Upper lobe of left lung (tissue), 6 donors: Measurements from ENCODE around the gene ELANE. TPM values are rescaled to one million over a fixed set of nuclear protein-coding genes. Genes with fewer than 3 reads are reported as not detected.

Experiments used
- ATAC-seq, 2 donors: fragments of 200-7000 bp; cut with Tn5 transposase; one replicate each; pipeline ENCODE4 v1.9.1; 2022; ENCODE audit warnings: mild to moderate bottlenecking in 2 of 2, moderate library complexity in 2 of 2; ENCODE audit not compliant: low FRiP score in 2 of 2
- DNase-seq, 2 donors: peaks; one replicate each; pipeline ENCODE4 v3.0.0-alpha.2; 2019 to 2020
- H3K27ac ChIP-seq, 4 donors: fragments of 200-600 bp; sonication (generic); one replicate each; pipeline ENCODE4 v1.5.1; 2016 to 2019
- H3K27me3 ChIP-seq, 4 donors: fragments of 200-600 bp; sonication (generic); one replicate each; pipeline ENCODE4 v1.5.1; 2017 to 2019
- H3K36me3 ChIP-seq, 4 donors: fragments of 200-600 bp; sonication (generic); one replicate each; pipeline ENCODE4 v1.5.1; 2016 to 2019
- H3K4me1 ChIP-seq, 4 donors: fragments of 200-600 bp; sonication (generic); one replicate each; pipeline ENCODE4 v1.5.1; 2018 to 2019
- H3K4me3 ChIP-seq, 4 donors: fragments of 200-600 bp; sonication (generic); one replicate each; pipeline ENCODE4 v1.5.1; 2017 to 2019; ENCODE audit warnings: mild to moderate bottlenecking in 2 of 4, moderate library complexity in 1 of 4
- H3K9me3 ChIP-seq, 4 donors: fragments of 200-600 bp; sonication (generic); one replicate each; pipeline ENCODE4 v1.5.1; 2018 to 2019
- EP300 ChIP-seq, 4 donors: sonication (generic); formaldehyde crosslinking; IDR thresholded peaks; one replicate each; pipeline ENCODE4 v1.5.1; 2017; ENCODE audit warnings: antibody characterized with exemption in 4 of 4, control low read depth in 2 of 4
- POLR2A ChIP-seq, 4 donors: fragments of 450-650 bp; IDR thresholded peaks; one replicate each; pipeline ENCODE4 v1.5.1; 2016 to 2017; ENCODE audit warnings: antibody characterized with exemption in 4 of 4, mild to moderate bottlenecking in 2 of 4
- POLR2AphosphoS5 ChIP-seq, 2 donors: sonication (generic); formaldehyde crosslinking; IDR thresholded peaks; one replicate each; pipeline ENCODE4 v1.5.1; 2017; ENCODE audit warnings: antibody characterized with exemption in 2 of 2
- WGBS, 2 donors: methylation state at CpG; one replicate each; pipeline ENCODE4 v1.1.5; 2017 to 2018; 5-methylcytosine and 5-hydroxymethylcytosine counted together
- total RNA-seq, 6 donors: library from RNA; depleted of rRNA in 4 of 6; stranded (reverse); fragments of >200 nt in 4 of 6; gene quantifications; one replicate each; pipeline versions ENCODE4 v1.1.0 to v1.2.1, GENCODE V29; 2016 to 2021
- TF ChIP-seq, protein P1 (sequence below), 6 experiments: fragments of 450-650 bp in 4 of 6; fragments of 200-600 bp in 2 of 6; sonication (generic) in 2 of 6; IDR thresholded peaks; one replicate each; pipeline ENCODE4 v1.5.1; 2016 to 2019; ENCODE audit warnings: antibody characterized with exemption in 6 of 6
- donor health status: DM: no; HTN: no; CAD: no; lungs with moderate emphysema.
- donor health status: DM: no; HTN: yes; CAD: no; lungs with severe emphysema.

Gene ELANE
- total RNA-seq, 6 donors from 2014 or later = 0.69 to 11.9 (median 1.3) TPM; not detected in 1

DNA sequence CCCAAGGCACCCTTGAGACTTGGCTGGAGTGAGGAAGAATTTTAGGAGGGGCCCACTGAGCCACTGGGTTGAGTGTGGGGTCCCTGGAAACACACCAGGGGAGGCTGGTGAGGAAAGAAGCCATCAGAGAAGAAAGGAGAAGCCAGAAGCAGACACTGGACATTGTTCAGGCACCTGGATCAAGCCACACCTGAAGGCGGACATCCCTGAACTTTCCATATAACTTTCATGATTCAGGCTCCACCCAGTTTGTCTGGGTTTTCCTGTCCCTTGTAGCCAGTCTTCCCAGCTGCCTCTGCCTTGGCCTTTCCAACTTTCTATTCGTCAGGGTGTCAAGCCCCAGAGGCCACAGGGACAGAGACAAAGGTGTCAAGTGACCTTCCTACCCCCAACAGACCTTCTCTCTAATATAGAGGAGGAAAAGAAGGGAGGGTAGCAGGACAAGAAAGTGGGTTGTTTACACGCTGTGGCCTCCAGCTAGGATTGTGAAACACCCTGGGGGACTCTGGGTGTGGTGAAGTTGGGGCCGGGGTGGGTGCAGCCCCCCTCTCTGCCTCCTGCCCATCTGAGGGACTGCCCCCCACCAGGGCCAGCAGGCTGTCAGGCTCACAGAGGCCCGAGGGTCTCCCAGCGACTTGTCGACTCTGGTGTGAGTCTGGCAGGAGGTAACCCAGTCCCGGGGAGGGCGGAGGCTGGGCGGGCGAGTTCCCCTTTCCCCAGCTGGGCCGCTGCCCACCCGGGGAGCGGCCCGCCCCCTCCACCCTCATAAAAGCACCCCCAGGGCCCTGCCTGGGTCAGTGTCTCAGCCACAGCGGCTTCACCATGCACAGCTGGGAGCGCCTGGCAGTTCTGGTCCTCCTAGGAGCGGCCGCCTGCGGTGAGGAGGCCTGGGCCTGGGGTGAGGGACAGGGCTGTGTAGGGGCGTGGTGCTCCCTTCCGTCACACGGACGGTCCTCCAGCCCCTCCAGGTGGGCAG lies 7.1 kb downstream of the ELANE start, which contains the start of gene CFD:
CFD (plus strand) TSS at position 797 of the 976 bp plus-strand sequence; CDS start at position 823, 26 bp downstream.
- peaks cover 23 to 55% (median 39%) of the 10 kb centered on the region in 4 donors for H3K4me1 ChIP-seq
- 40 to 43% methylated on average over 8 to 15 of the region's 24 CpGs for WGBS, 2 donors
- peaks cover 0 to 2% (median 0%) of the 10 kb centered on the region in 4 donors for H3K27me3 ChIP-seq
- peak within 1 kb of the TSS; percentile 39 to 57 (median 46) for H3K4me3 ChIP-seq
- H3K27ac ChIP-seq = peak within 1 kb of the TSS; percentile 58 to 87 (median 71)
- H3K9me3 ChIP-seq = no peaks in the 10 kb centered on the region
- TF ChIP-seq, protein P1, sequence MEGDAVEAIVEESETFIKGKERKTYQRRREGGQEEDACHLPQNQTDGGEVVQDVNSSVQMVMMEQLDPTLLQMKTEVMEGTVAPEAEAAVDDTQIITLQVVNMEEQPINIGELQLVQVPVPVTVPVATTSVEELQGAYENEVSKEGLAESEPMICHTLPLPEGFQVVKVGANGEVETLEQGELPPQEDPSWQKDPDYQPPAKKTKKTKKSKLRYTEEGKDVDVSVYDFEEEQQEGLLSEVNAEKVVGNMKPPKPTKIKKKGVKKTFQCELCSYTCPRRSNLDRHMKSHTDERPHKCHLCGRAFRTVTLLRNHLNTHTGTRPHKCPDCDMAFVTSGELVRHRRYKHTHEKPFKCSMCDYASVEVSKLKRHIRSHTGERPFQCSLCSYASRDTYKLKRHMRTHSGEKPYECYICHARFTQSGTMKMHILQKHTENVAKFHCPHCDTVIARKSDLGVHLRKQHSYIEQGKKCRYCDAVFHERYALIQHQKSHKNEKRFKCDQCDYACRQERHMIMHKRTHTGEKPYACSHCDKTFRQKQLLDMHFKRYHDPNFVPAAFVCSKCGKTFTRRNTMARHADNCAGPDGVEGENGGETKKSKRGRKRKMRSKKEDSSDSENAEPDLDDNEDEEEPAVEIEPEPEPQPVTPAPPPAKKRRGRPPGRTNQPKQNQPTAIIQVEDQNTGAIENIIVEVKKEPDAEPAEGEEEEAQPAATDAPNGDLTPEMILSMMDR (IDR thresholded peaks at IDR 0.05) = no peak
- TF ChIP-seq POLR2AphosphoS5 (IDR thresholded peaks at IDR 0.05) (peak; percentile 58 to 68), EP300 (IDR thresholded peaks at IDR 0.05) (no peak), POLR2A (IDR thresholded peaks at IDR 0.05) (peak in 1 of 4 donors; percentile 87)
- ATAC-seq = peak in 1 of 2 donors; percentile 78
- no peaks in the 10 kb centered on the region for H3K36me3 ChIP-seq
- peak; percentile 69 to 92 for DNase-seq

DNA sequence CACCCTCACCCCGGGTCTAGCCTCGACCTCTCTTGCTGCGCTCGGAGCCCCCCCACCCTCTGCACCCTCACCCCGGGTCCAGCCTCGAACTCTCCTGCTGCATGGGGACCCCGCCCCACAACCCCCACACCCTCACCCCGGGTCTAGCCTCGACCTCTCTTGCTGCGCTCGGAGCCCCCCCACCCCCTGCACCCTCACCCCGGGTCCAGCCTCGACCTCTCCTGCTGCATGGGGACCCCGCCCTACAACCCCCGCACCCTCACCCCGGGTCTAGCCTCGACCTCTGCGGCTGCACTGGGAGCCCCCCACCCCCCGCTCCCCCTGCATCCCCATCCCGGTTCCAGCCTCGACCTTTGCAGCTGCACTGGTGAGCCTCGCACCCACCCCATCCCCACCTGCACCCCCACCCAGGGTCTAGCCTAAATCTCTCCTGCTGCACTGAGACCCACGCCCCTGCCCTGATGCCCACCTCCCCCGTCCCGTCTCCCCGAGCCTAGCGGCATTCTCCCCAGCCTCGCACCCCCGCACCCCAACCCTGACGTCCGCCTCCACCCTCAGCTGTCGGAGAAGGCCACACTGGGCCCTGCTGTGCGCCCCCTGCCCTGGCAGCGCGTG lies 9.1 kb downstream of the ELANE start:
- H3K27ac ChIP-seq = peak overlapping the region in 1 of 4 donors; percentile 83
- TF ChIP-seq EP300 (IDR thresholded peaks at IDR 0.05) (no peak), POLR2A (IDR thresholded peaks at IDR 0.05) (no peak), POLR2AphosphoS5 (IDR thresholded peaks at IDR 0.05) (no peak)
- TF ChIP-seq, protein P1 (IDR thresholded peaks at IDR 0.05) = no peak
- H3K4me3 ChIP-seq = peak overlapping the region in 3 of 4 donors; percentile 39 to 57 (median 48)

GRCh38 chr19:861756-862580 lies 9.9 kb downstream of the ELANE start:
- Histone ChIP-seq H3K27me3 (peaks cover 0 to 2% (median 0%) of the 10 kb centered on the region in 4 donors), H3K4me3 (peak overlapping the region in 3 of 4 donors; percentile 23 to 57 (median 28)), H3K9me3 (no peaks in the 10 kb centered on the region), H3K4me1 (peaks cover 23 to 56% (median 39%) of the 10 kb centered on the region in 4 donors), H3K27ac (peak overlapping the region in 1 of 4 donors; percentile 51), H3K36me3 (no peaks in the 10 kb centered on the region)
- WGBS, 2 donors = 6 to 16% methylated on average over 17 to 37 of the region's 60 CpGs
- ATAC-seq (peak; percentile 23 to 75), DNase-seq (peak; percentile 61 to 93)
- TF ChIP-seq, protein P1 (IDR thresholded peaks at IDR 0.05) = peak in 1 of 6 experiments; percentile 31
- TF ChIP-seq POLR2A (IDR thresholded peaks at IDR 0.05) (no peak), POLR2AphosphoS5 (IDR thresholded peaks at IDR 0.05) (no peak)

More for the DNA sequence above, 9.1 kb downstream of the ELANE start:
- ATAC-seq = no peak
- Histone ChIP-seq H3K9me3 (no peaks in the 10 kb centered on the region), H3K27me3 (peaks cover 0 to 2% (median 0%) of the 10 kb centered on the region in 4 donors), H3K4me1 (peaks cover 23 to 56% (median 39%) of the 10 kb centered on the region in 4 donors), H3K36me3 (no peaks in the 10 kb centered on the region)
- no peak for DNase-seq
- 57 to 68% methylated on average over 10 to 32 of the region's 35 CpGs for WGBS, 2 donors

DNA sequence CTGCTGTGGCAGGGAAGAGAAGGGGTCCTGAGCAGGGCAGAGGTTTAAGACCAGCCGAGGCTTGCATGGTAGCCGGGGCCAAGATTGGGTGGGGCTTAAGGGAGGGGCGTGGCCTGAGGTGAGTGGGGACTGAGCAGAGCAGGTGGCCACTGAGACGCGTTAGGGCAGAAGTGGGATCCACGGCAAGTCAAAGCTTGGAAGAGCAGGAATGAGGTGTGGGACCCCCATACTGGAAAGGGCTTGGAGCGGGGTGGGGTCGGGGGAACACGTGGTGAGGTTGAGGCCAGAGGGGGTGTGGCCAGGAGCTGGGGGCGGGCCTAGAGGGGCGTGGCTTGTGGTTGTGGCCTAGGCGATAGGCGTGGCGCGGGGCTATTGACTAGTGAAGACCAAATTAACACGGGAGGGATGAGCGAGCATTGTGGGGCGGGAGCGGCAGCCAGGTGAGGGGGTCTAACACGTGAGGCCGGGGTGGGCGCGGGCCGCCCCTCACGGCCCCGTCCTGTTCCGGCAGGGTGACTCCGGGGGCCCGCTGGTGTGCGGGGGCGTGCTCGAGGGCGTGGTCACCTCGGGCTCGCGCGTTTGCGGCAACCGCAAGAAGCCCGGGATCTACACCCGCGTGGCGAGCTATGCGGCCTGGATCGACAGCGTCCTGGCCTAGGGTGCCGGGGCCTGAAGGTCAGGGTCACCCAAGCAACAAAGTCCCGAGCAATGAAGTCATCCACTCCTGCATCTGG lies 10.6 kb downstream of the ELANE start:
- 23 to 24% methylated on average over 25 to 28 of the region's 48 CpGs for WGBS, 2 donors
- peaks cover 0 to 7% (median 3%) of the 10 kb centered on the region in 4 donors for H3K36me3 ChIP-seq
- H3K27ac ChIP-seq = peak overlapping the region in 2 of 4 donors; percentile 40 to 51
- H3K9me3 ChIP-seq = no peaks in the 10 kb centered on the region
- H3K4me3 ChIP-seq = peak overlapping the region in 3 of 4 donors; percentile 23 to 41 (median 28)
- H3K27me3 ChIP-seq = peaks cover 0 to 2% (median 0%) of the 10 kb centered on the region in 4 donors
- DNase-seq = peak; percentile 70 to 94
- TF ChIP-seq, protein P1 (IDR thresholded peaks at IDR 0.05) = peak in 1 of 6 experiments; percentile 9
- TF ChIP-seq POLR2AphosphoS5 (IDR thresholded peaks at IDR 0.05) = no peak
- peaks cover 23 to 56% (median 39%) of the 10 kb centered on the region in 4 donors for H3K4me1 ChIP-seq
- ATAC-seq = peak; percentile 32 to 66
